ENCODE data around the gene RALA.

Gene RALA

GRCh38 chr7:39613577-39613976 is 9.8 kb upstream of the RALA start:
- no peak for DNase-seq (ENCODE audit: low read depth)

- no peak for DNase-seq (ENCODE audit: low read depth)
These were observed 9.1 kb upstream of the RALA start for GRCh38 chr7:39614299-39614698.

- no peak for DNase-seq (ENCODE audit: low read depth)
These were observed 7.9 kb upstream of the RALA start for GRCh38 chr7:39615350-39615975.

GRCh38 chr7:39616138-39616537 is 7.2 kb upstream of the RALA start:
- no peak for DNase-seq (ENCODE audit: low read depth)

GRCh38 chr7:39617005-39617404 is 6.4 kb upstream of the RALA start:
- no peak for DNase-seq (ENCODE audit: low read depth)

GRCh38 chr7:39618868-39619267 is 4.5 kb upstream of the RALA start:
- no peak for DNase-seq (ENCODE audit: low read depth)

- no peak for DNase-seq (ENCODE audit: low read depth)
These were observed 2.9 kb upstream of the RALA start for GRCh38 chr7:39620486-39620885.

- no peak for DNase-seq (ENCODE audit: low read depth)
These were observed 2.1 kb upstream of the RALA start for GRCh38 chr7:39621261-39621660.

- DNase-seq (ENCODE audit: low read depth), result no peak
These were observed 1.5 kb upstream of the RALA start for GRCh38 chr7:39621784-39622411.

- no peak for DNase-seq (ENCODE audit: low read depth)
These were observed 763 bp upstream of the RALA start for GRCh38 chr7:39622609-39623008.

- no peak for DNase-seq (ENCODE audit: low read depth)
These were observed 515 bp downstream of the RALA start for GRCh38 chr7:39623732-39624441.

GRCh38 chr7:39624442-39624807 is 1.1 kb downstream of the RALA start:
- DNase-seq (ENCODE audit: low read depth), result no peak

GRCh38 chr7:39624935-39625694 is 1.7 kb downstream of the RALA start:
- no peak for DNase-seq (ENCODE audit: low read depth)

- no peak for DNase-seq (ENCODE audit: low read depth)
These were observed 8.4 kb downstream of the RALA start for GRCh38 chr7:39631736-39632308.

GRCh38 chr7:39633563-39634477 is 10.4 kb downstream of the RALA start:
- DNase-seq (ENCODE audit: low read depth), result no peak

GRCh38 chr7:39634478-39634805 is 11.1 kb downstream of the RALA start:
- no peak for DNase-seq (ENCODE audit: low read depth)

- no peak for DNase-seq (ENCODE audit: low read depth)
These were observed 14.0 kb downstream of the RALA start for GRCh38 chr7:39637400-39637799.

- DNase-seq (ENCODE audit: low read depth), result no peak
These were observed 14.7 kb downstream of the RALA start for GRCh38 chr7:39637963-39638485.

GRCh38 chr7:39642896-39643295 is 19.5 kb downstream of the RALA start:
- DNase-seq (ENCODE audit: low read depth), result no peak

- DNase-seq (ENCODE audit: low read depth), result no peak
These were observed 20.8 kb downstream of the RALA start for GRCh38 chr7:39644170-39644569.
